NCI-H2227 treated with DMSO at 0.1 percent for 48 hours (cell line): ENCODE data around the gene ARL5A.

Experiments used
- DNase-seq: peaks from one replicate; lab custom pipeline; 2025; lab: John Stamatoyannopoulos, UW

The ARL5A gene

GRCh38 chr2:151840216-151841046, 12.2 kb upstream of the ARL5A start:
- DNase-seq: peak; percentile 29

- DNase-seq: no peak
Observed at GRCh38 chr2:151837926-151838325, 9.7 kb upstream of the ARL5A start.

GRCh38 chr2:151833984-151834383, 5.8 kb upstream of the ARL5A start:
- no peak for DNase-seq

- DNase-seq: no peak
Observed at GRCh38 chr2:151830961-151831360, 2.7 kb upstream of the ARL5A start.

- no peak for DNase-seq
Observed at GRCh38 chr2:151828890-151829324, 686 bp upstream of the ARL5A start.

GRCh38 chr2:151827564-151828142, 568 bp downstream of the ARL5A start:
- no peak for DNase-seq

GRCh38 chr2:151826737-151827157, 1.5 kb downstream of the ARL5A start:
- DNase-seq: peak; percentile 34

- DNase-seq: no peak
Observed at GRCh38 chr2:151824886-151825285, 3.3 kb downstream of the ARL5A start.

GRCh38 chr2:151823651-151824050, 4.6 kb downstream of the ARL5A start:
- no peak for DNase-seq

GRCh38 chr2:151819920-151820319, 8.3 kb downstream of the ARL5A start:
- no peak for DNase-seq

GRCh38 chr2:151817929-151818328, 10.3 kb downstream of the ARL5A start:
- no peak for DNase-seq

GRCh38 chr2:151816843-151817242, 11.4 kb downstream of the ARL5A start:
- DNase-seq: no peak

- DNase-seq: no peak
Observed at GRCh38 chr2:151815821-151816489, 12.3 kb downstream of the ARL5A start.

- DNase-seq: no peak
Observed at GRCh38 chr2:151810489-151810888, 17.7 kb downstream of the ARL5A start.

GRCh38 chr2:151809073-151809383, 19.2 kb downstream of the ARL5A start:
- DNase-seq: no peak

- DNase-seq: no peak
Observed at GRCh38 chr2:151808258-151809072, 19.8 kb downstream of the ARL5A start.

GRCh38 chr2:151805961-151806360, 22.3 kb downstream of the ARL5A start:
- DNase-seq: no peak

- DNase-seq: no peak
Observed at GRCh38 chr2:151805343-151805742, 22.9 kb downstream of the ARL5A start.

- no peak for DNase-seq
Observed at GRCh38 chr2:151803811-151804210, 24.4 kb downstream of the ARL5A start.

- no peak for DNase-seq
Observed at GRCh38 chr2:151802315-151802714, 25.9 kb downstream of the ARL5A start.

GRCh38 chr2:151799886-151800292, 28.3 kb downstream of the ARL5A start:
- DNase-seq: no peak

GRCh38 chr2:151796774-151797173, 31.4 kb downstream of the ARL5A start:
- DNase-seq: no peak
